Mucosa of stomach (tissue), 1 donor: ENCODE data around the gene SPATA31D1.
"Not testable (repeated sequence)": the region's sequence is repeated elsewhere in the genome, so short reads cannot be mapped to it uniquely, and the experiment has no call there.

Experiments used
- H3K27me3 ChIP-seq: one replicate; pipeline ENCODE4 v1.7.0; 2013; ENCODE audit warnings: mild to moderate bottlenecking, low read length; ENCODE audit not compliant: control insufficient read depth, insufficient read depth
- H3K36me3 ChIP-seq: one replicate; pipeline ENCODE4 v1.7.0; 2013; ENCODE audit warnings: low read length; ENCODE audit not compliant: control insufficient read depth, insufficient read depth
- H3K4me1 ChIP-seq: one replicate; pipeline ENCODE4 v1.7.0; 2013; ENCODE audit warnings: mild to moderate bottlenecking, low read length; ENCODE audit not compliant: control insufficient read depth, insufficient read depth
- H3K4me3 ChIP-seq: one replicate; pipeline ENCODE4 v1.7.0; 2013; ENCODE audit warnings: low read length
- H3K9ac ChIP-seq: one replicate; pipeline ENCODE4 v1.7.0; 2013; ENCODE audit warnings: mild to moderate bottlenecking, low read length, moderate library complexity
- H3K9me3 ChIP-seq: one replicate; pipeline ENCODE4 v1.7.0; 2013; ENCODE audit warnings: mild to moderate bottlenecking, low read length, moderate library complexity; ENCODE audit not compliant: control insufficient read depth
- donor health status: Pancreatic carcinoma.

Gene SPATA31D1

DNA sequence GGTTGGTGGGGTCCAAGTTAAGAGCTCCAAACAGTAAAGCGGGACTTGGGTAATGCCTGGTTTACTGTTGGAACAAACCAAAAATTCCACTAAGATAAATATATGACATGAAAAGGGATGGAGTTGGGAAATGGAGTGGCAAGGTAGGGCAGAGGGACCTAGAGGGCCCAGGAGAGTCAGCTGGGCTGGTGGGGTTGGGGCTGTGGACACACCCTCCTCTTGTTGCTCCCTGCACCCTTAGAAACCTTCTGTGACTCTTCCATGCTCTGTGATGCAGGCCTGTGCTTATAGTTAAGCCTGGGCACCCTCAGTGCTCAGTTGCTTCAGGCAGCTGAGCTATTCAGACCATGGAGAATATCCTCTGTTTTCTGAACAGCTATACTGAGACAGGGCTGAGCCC is at the start of gene SPATA31D1:
Gene SPATA31D1, plus strand, starts transcription at position 301 of the 400 bp plus-strand sequence. Its CDS starts 47 bp downstream, at position 348.
- not testable (repeated sequence) for H3K4me1 ChIP-seq, H3K9me3 ChIP-seq, H3K9ac ChIP-seq, H3K4me3 ChIP-seq, H3K27me3 ChIP-seq, H3K36me3 ChIP-seq

DNA sequence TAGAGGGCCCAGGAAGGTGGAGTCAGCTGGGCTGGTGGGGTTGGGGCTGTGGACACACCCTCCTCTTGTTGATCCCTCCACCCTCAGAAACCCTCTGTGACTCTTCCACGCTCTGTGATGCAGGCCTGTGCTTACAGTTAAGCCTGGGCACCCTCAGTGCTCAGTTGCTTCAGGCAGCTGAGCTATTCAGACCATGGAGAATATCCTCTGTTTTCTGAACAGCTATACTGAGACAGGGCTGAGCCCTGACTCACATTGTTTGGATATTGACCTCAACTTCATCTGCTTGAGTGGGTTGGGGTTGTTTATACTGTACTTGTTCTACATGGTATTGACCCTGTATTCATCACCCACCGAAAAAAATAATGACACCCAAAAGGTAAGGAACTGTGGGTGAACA is 45.2 kb upstream of the SPATA31D1 start, which contains the start of gene SPATA31D3:
Gene SPATA31D3, plus strand, starts transcription at position 108 of the 400 bp plus-strand sequence. Its CDS starts 86 bp downstream, at position 194.
- not testable (repeated sequence) for H3K36me3 ChIP-seq, H3K9ac ChIP-seq, H3K27me3 ChIP-seq, H3K4me3 ChIP-seq, H3K4me1 ChIP-seq, H3K9me3 ChIP-seq

DNA sequence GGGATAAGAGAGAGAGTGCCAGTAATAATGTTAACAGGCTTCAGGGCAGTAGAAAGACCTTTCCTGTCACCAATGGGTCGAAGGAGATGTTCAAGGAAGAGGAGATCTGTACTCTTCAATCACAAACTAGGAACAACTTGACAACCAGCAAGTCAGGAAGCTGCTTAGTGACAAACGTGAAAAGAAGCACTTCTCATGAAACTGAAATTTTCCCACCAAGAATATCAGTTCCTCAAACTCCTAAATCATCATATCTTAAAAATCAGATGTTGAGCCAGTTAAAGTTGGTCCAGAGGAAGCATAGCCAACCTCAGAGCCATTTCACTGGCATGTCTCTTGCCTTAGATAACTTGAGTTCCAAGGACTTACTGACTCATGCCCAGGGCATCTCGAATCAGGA is 39.9 kb upstream of the SPATA31D1 start:
- H3K4me1 ChIP-seq, H3K9me3 ChIP-seq, H3K36me3 ChIP-seq, H3K9ac ChIP-seq, H3K27me3 ChIP-seq, H3K4me3 ChIP-seq: not testable (repeated sequence)

DNA sequence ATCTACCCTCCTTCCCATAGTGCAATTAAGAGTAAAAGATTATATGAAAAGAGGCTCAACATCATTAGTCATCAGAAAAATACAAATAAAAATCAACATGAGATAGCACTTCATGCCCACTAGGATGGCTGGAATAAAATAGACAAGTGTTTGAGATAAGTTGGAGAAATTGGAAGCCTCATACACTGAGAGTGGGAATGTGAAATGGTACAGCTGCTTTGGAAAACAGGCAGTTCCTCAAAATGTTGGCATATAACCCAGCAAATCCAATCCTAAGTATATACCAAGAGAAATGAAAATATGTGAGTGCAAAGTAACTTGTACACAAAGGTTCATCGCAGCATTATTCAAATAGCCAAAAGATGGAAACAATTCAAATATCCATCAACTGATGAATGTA is 35.5 kb upstream of the SPATA31D1 start:
- no peaks in the 10 kb centered on the region for H3K4me1 ChIP-seq
- no peak overlapping the region for H3K9ac ChIP-seq
- H3K9me3 ChIP-seq, result peaks cover 6% of the 10 kb centered on the region
- no peaks in the 10 kb centered on the region for H3K27me3 ChIP-seq
- H3K36me3 ChIP-seq, result no peaks in the 10 kb centered on the region
- H3K4me3 ChIP-seq, result no peak overlapping the region

DNA sequence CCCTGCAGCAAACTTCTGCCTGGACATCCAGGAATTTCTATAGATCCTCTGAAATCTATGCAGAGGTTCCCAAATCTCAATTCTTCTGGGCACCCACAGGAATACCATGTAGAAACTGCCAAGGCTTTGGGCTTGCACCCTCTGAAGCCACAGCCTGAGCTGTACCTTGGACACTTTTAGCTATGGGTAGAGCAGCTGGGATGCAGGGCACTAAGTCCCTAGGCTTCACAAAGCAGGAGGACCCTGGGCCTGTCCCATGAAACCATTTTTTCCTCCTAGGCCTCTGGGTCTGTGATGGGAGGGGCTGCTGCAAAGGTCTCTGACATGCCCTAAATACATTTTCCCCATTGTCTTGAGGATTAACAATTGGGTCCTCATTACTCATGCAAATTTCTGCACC is 32.9 kb upstream of the SPATA31D1 start:
- Histone ChIP-seq H3K9ac (no peak overlapping the region), H3K9me3 (peaks cover 6% of the 10 kb centered on the region), H3K4me1 (no peaks in the 10 kb centered on the region), H3K27me3 (no peaks in the 10 kb centered on the region), H3K4me3 (no peak overlapping the region), H3K36me3 (no peaks in the 10 kb centered on the region)

DNA sequence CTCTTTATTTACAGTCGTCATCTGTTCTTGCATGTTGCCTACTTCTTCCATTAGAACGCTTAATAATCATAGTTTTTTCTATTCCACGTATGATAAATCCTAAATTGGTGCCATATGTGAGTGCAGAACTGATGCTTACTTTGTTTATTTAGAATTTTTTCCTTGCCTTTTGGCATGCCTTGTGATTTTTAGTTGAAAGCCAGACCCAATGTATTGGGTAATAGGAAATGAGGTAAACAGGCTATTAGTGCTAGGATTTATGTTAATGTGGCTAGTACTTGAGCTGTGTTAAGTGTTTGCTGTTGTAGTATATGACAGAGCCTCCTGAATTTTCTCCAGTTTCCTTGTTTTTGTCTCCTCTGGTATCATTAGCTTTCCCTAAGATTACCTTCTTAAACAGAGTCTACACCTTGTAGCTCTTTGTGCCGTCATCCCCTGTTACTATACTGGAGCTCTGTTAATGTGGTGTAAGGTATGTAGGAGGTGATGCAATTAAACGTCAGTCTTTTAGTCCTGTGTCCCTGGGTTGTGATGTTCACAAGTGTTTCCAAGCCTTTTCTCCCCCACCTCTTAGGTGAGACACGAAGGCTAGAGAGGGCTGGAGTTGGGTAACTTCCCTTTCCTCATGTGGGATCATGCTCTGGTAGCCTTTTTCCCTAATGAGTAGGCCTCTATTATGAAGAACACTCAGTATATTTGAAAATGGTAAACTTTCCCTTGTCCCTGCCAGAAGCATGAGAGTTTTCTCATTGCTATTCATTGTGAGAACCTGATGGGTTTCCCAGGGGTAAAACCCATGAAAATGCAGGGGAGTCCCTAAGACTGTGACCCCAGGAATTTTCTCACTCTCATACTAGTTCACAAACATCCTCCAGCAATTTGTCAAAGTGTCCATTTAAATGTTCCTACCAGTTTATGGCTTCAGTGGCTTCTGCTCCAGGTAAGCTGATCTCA is 24.1 kb upstream of the SPATA31D1 start:
- H3K36me3 ChIP-seq, result no peaks in the 10 kb centered on the region
- H3K9me3 ChIP-seq, result no peaks in the 10 kb centered on the region
- H3K4me3 ChIP-seq, result no peak overlapping the region
- no peaks in the 10 kb centered on the region for H3K27me3 ChIP-seq
- no peaks in the 10 kb centered on the region for H3K4me1 ChIP-seq
- no peak overlapping the region for H3K9ac ChIP-seq

DNA sequence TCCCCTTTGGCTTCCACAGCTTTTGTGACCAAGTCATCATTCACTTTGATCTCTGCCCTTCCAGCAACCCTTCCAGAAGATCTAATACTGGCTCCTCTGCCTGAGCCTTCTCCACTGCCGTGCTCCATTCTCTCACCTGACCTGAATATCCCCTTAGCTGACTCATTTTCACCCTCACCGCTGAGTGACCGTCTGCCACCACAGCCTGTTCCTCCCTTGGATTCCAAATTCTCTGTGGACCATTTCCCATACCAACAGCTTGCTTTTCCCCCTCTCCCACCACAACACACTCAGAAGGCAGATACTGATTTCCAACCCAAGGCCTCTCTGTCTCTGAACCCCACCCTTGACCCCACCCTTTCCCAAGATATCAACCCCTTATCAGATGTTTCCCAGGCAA is 20.5 kb upstream of the SPATA31D1 start:
- no peaks in the 10 kb centered on the region for H3K27me3 ChIP-seq
- no peaks in the 10 kb centered on the region for H3K9me3 ChIP-seq
- H3K9ac ChIP-seq, result no peak overlapping the region
- no peak overlapping the region for H3K4me3 ChIP-seq
- no peaks in the 10 kb centered on the region for H3K36me3 ChIP-seq
- no peaks in the 10 kb centered on the region for H3K4me1 ChIP-seq

DNA sequence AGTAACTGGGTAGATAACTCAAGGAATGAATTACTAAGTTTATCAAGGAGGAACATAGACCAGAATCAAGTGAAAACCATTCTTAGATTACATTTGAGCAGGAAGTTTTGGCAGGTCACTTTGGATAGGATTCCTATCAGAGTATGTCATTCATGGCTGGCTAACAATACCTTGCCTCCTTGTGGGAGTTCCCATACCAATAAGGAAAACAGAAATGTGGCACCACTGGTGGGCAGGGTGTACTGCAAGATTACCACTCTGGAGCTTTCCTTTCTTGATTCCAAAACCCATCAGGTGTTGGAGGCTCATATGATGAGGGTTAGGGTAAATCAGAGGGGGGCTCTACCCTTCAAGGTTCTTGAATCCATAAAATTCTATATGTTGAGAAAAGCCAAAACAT is 18.6 kb upstream of the SPATA31D1 start:
- no peaks in the 10 kb centered on the region for H3K9me3 ChIP-seq
- H3K4me1 ChIP-seq, result no peaks in the 10 kb centered on the region
- H3K36me3 ChIP-seq, result no peaks in the 10 kb centered on the region
- H3K27me3 ChIP-seq, result no peaks in the 10 kb centered on the region
- no peak overlapping the region for H3K4me3 ChIP-seq
- no peak overlapping the region for H3K9ac ChIP-seq

DNA sequence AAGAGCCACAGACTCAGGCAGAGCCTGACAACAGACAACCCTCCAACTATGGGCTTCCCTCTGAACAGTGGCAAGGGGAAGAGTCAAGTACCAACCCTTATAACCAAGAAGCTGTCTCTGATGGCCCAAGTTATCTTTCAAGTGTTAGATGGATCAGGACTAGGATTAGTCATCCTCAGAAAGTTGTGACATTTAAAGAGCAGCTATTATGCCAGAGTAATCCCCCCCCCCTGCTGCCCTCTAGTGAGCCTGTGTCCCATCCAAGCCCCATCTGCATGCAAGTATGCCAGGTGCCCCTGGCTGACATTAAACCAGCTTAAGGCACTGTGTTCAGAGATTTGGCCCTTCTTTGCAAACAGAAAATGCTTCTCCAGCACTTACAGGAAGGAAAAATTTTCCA is 16.8 kb upstream of the SPATA31D1 start:
- Histone ChIP-seq H3K27me3 (no peaks in the 10 kb centered on the region), H3K4me3 (no peak overlapping the region), H3K4me1 (no peaks in the 10 kb centered on the region), H3K9ac (no peak overlapping the region), H3K9me3 (no peaks in the 10 kb centered on the region), H3K36me3 (no peaks in the 10 kb centered on the region)

DNA sequence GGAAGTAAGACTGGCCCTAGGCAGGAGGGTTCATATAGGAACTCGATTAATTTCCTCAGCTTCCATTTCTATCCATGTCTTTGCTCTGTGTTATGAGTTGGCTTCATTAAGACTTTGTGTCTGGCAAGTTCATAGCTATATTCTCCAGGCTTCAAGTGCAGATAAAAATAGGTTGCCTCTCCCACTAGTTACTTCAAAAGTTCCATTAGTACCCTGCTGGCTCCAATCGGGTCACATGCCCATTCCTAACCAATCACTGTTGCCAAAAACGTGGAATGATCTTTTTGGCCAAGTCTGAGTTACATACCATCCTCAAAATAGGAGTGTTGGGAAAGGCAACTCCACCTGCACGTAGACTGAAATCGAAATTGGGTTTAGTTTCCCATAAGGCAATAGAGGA is 13.8 kb upstream of the SPATA31D1 start:
- Histone ChIP-seq H3K4me3 (no peak overlapping the region), H3K27me3 (no peaks in the 10 kb centered on the region)

DNA sequence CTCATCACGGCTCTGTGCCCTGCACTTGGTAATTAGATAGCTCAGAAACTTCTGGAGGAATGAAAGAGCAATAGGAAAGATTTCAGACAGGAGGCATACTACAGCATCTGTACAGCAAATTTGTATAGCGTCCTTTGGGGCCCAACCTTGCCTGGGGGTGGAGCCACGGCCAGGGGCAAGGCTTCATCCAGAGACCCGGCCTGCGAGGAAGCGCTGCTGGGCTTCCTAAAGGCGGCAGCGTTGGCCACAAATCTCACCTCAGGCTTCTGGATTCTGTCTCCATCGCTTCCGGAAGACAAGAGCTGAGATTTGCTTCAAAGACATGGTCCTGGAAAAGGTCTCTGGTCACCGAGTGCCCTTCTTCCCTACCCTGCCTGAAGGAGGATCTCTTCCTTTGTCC is 12.2 kb upstream of the SPATA31D1 start:
- Histone ChIP-seq H3K9me3 (no peaks in the 10 kb centered on the region), H3K4me3 (no peak overlapping the region), H3K9ac (no peak overlapping the region), H3K27me3 (no peaks in the 10 kb centered on the region), H3K4me1 (no peaks in the 10 kb centered on the region), H3K36me3 (no peaks in the 10 kb centered on the region)

More for the DNA sequence above, 13.8 kb upstream of the SPATA31D1 start:
- H3K4me1 ChIP-seq, result no peaks in the 10 kb centered on the region
- H3K36me3 ChIP-seq, result no peaks in the 10 kb centered on the region
- no peaks in the 10 kb centered on the region for H3K9me3 ChIP-seq
- H3K9ac ChIP-seq, result no peak overlapping the region

DNA sequence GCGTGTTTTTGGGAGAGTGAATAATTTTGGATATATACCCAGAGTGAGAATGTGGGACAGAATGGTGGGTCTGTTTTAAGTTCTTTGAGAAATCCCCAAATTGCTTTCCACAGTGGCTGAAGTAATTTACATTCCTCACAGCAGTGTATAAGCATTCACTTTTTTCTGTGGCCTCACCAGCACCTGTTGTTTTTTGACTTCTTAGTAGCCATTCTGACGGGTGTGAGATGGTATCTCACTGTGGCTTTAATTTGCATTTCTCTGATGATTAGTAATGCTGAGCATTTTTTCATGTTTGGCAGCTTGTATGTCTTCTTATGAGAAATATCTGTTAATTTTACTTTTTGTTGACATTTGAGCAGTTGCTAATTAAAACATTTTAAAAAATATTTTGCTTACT is 9.4 kb upstream of the SPATA31D1 start:
- Histone ChIP-seq H3K4me1 (no peaks in the 10 kb centered on the region), H3K9me3 (no peaks in the 10 kb centered on the region), H3K27me3 (no peaks in the 10 kb centered on the region), H3K4me3 (no peak overlapping the region), H3K9ac (no peak overlapping the region), H3K36me3 (no peaks in the 10 kb centered on the region)
